ENCODE measurements around the gene NDUFA8.

Gene NDUFA8

DNA sequence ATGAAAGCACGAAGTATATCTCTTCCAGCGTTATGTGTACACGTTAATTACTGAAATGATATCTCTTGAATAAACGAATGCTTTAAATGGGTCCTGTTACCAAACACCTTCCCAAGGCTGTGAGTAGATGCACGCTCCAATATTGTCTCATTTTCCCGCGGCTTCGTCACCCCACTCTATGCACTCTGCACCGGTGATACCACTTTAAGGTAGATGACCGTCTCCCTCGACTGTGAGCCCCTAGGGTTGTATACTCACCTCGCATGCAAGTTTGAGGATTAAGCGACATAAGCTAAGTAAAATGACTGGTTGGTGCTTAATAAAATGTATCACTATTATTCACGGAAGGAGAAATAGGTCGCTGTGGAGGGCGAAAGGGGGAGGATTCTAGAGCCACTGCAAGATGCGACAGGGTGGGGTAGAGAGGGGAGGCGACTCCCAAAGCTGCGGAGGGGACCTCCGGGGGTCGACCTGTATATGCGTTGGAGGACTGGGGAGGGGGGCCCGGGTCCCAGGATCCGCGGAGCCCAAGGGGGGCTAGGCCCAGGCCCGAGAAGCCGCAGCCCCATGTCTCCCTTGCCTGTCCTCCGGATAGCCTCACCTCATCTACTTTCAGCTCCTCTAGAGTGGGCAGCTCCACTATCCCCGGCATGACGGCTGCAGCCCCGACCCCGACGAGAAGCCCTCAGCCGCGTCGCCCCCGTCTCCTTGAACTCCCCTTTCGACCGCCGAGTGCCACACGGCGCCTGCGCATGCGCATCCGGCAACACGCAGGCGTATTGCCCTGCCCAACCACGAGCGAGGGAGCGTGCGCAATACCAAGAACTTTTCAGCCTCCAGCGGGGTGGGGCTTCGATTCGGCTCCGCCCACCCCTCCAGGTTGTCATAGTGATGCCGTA is at the start of gene NDUFA8, which contains the start of gene MORN5:
TSS of gene NDUFA8 (minus strand) at position 754 of the 899 bp plus-strand sequence. CDS start at position 652, 102 bp downstream.
TSS of gene MORN5 (plus strand) at position 883 of the 899 bp plus-strand sequence. CDS start 65 bp downstream, outside the sequence.
- TF ChIP-seq, protein P1, sequence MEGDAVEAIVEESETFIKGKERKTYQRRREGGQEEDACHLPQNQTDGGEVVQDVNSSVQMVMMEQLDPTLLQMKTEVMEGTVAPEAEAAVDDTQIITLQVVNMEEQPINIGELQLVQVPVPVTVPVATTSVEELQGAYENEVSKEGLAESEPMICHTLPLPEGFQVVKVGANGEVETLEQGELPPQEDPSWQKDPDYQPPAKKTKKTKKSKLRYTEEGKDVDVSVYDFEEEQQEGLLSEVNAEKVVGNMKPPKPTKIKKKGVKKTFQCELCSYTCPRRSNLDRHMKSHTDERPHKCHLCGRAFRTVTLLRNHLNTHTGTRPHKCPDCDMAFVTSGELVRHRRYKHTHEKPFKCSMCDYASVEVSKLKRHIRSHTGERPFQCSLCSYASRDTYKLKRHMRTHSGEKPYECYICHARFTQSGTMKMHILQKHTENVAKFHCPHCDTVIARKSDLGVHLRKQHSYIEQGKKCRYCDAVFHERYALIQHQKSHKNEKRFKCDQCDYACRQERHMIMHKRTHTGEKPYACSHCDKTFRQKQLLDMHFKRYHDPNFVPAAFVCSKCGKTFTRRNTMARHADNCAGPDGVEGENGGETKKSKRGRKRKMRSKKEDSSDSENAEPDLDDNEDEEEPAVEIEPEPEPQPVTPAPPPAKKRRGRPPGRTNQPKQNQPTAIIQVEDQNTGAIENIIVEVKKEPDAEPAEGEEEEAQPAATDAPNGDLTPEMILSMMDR (conservative IDR thresholded peaks at IDR 0.05), result no peak
- TF ChIP-seq ZFX (IDR thresholded peaks at IDR 0.05), result peak; percentile 92
- H3K27ac ChIP-seq, result peak within 1 kb of the TSS; percentile 89

DNA sequence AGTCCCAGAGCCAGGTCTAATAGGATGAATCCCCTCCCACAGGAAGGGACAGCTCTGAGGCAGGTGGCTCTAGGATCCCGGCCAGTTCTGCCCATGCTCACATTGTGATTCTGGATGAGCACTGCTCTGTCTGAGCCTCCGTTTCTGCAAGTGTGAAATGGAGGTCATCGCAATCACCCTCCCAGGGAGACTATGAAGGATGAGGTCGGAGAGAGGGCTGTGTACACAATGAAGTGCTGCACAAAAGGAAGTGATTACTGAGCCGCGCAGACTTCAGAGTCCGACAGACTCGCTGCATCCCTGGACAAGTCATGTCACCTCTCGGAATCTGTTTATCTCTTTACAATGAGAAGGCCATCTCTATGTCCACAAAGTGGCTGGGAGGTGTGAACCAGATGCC is 47.5 kb upstream of the NDUFA8 start:
- no peak overlapping the region for H3K27ac ChIP-seq
- no peak for TF ChIP-seq ZFX (IDR thresholded peaks at IDR 0.05)
- TF ChIP-seq, protein P1 (conservative IDR thresholded peaks at IDR 0.05), result no peak

DNA sequence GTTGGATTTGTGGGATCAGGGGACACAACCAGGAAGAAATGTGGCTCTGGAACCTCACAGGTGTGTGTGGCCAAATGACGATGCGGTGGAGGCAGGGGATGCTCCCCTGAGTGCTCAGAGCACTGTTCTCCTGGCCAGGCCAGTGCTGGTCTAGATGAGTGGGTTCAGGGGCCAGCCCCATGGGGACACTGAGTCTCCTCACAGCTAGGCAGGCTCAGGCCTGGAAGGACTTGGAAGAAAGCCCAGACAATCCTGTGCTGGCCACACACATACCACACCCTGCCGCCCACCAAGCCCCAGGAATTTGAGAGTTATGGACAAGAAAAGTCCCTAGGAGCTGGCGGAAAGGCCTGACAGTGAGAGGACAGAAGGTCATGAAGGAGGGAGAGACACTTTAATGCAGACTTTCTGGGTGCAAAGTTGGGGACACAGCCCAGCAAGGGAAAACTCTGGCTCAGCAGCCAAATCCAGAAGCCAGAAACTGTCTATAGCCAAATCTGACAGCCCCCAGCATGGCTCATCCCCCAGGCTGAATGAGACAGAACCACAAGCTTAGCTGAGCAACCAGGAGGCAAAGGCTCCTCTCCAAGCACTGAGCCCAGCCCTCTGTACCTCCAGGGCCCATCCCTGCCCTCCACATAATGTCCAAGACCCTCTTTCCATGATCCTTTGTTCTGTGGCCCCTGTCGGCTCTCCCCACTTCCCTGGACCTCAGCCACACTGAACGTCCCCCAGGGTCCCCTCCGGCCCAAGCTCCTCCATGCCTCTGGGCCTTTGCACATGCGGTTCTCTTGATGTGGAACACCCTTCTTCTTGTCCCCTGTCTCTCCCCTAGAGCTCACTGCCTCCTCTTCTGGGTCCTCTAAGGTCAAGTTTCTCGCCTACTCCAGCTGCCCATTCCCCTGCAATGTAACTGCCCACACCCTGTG is 46.8 kb upstream of the NDUFA8 start:
- no peak overlapping the region for H3K27ac ChIP-seq
- TF ChIP-seq ZFX (IDR thresholded peaks at IDR 0.05), result no peak
- TF ChIP-seq, protein P1 (conservative IDR thresholded peaks at IDR 0.05), result no peak

DNA sequence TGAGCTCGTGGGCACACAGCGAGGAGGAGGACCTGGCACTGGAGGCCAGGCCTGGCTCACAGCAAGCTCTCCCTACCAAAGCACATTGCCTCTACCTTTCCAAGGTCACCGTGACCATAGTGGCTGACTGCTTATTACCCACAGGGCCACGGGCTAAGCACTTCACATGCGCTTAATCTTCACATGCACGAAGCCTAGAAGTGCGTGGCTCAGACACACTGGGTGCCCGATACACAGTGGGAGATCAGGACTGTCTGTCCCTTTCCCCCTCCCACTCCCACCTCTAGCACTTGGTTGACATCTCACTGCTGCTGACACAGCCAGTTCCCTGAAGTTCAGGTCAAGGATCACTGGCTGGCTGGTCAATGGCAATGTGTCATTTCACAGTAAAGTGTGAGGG is 45.6 kb upstream of the NDUFA8 start:
- no peak overlapping the region for H3K27ac ChIP-seq
- TF ChIP-seq, protein P1 (conservative IDR thresholded peaks at IDR 0.05), result no peak
- TF ChIP-seq ZFX (IDR thresholded peaks at IDR 0.05), result no peak

DNA sequence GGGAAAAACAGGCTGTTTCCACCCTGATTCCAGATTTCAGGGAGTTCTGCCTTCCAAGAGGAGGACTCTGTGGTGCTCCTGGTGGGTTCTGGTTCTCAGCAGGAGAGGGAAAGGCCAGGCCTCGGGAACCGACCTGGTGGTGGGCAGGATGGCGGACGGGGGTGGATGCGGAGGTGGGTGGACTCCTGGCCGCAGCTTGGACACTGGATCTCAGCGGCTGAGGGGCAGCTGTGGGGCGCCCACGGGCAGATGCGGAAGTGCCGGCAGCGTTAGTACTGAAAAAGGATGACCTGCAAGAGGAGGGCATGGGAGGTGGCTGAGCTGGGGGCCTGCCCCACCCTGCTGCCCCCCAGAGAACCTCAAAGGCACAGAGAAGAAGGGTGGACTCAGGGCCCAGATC is 44.9 kb upstream of the NDUFA8 start:
- TF ChIP-seq, protein P1 (conservative IDR thresholded peaks at IDR 0.05), result no peak
- TF ChIP-seq ZFX (IDR thresholded peaks at IDR 0.05), result no peak
- no peak overlapping the region for H3K27ac ChIP-seq

DNA sequence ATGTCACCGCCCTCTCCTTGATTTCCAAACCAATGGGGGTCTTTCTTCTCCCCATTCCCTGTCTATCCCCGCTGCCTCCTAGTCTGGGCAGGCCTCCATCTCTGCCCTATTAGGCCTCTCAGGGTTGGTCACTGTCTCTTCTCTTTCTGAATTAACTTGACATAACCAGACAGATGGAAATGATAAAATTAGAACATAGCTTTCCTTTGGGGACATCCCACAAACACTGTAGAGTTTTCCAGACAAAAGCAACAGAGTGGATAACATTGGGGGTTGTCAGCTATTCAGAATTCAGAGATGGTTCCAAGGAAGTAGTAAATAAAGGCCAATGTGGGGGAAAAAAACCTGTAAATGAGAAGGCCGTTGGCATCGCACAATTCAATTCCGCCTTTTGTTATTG is 44.5 kb upstream of the NDUFA8 start:
- H3K27ac ChIP-seq, result no peak overlapping the region
- no peak for TF ChIP-seq ZFX (IDR thresholded peaks at IDR 0.05)
- TF ChIP-seq, protein P1 (conservative IDR thresholded peaks at IDR 0.05), result no peak

Measured in C4-2B (cell line).